ENCODE measurements around the gene MS4A14. TPM values are rescaled to one million over a fixed set of nuclear protein-coding genes. Genes with fewer than 3 reads are reported as not detected.
A peak's percentile ranks its signal among the peaks of the same experiment; 100 is the strongest.

The MS4A14 gene
- 1 to 10 TPM; 1.3 to 2.4 (median 1.6) TPM for total RNA-seq

- Histone ChIP-seq H3K4me3 (no peak within 1 kb of the TSS), H3K9me3 (no peaks in the 10 kb centered on the region), H3K4me1 (no peaks in the 10 kb centered on the region), H3K27me3 (no peaks in the 10 kb centered on the region), H3K36me3 (no peaks in the 10 kb centered on the region), H3K27ac (no peak within 1 kb of the TSS)
- WGBS, 2 donors (ENCODE audit: low coverage in 1 of 2) = 57 to 80% methylated on average over 2 to 3 of the region's 3 CpGs
- TF ChIP-seq CTCF (IDR thresholded peaks at IDR 0.05) (no peak), POLR2AphosphoS5 (IDR thresholded peaks at IDR 0.05) (no peak), POLR2A (IDR thresholded peaks at IDR 0.05) (no peak), EP300 (IDR thresholded peaks at IDR 0.05) (no peak)
- peak; percentile 50 for ATAC-seq
Observed at GRCh38 chr11:60396382-60396781, at the start of gene MS4A14. Gene MS4A14 (plus strand): TSS chr11:60396459. CDS start chr11:60396579, 120 bp downstream.

- WGBS, 2 donors (ENCODE audit: low coverage in 1 of 2) = 88 to 96% methylated on average over 2 of the region's 2 CpGs
- no peak for ATAC-seq
- no peaks in the 10 kb centered on the region for H3K4me1 ChIP-seq
- no peak overlapping the region for H3K27ac ChIP-seq
- no peaks in the 10 kb centered on the region for H3K9me3 ChIP-seq
- TF ChIP-seq CTCF (IDR thresholded peaks at IDR 0.05) (no peak), POLR2AphosphoS5 (IDR thresholded peaks at IDR 0.05) (no peak), EP300 (IDR thresholded peaks at IDR 0.05) (no peak), POLR2A (IDR thresholded peaks at IDR 0.05) (no peak)
- H3K4me3 ChIP-seq = no peak overlapping the region
- H3K27me3 ChIP-seq = peaks cover 9% of the 10 kb centered on the region
- H3K36me3 ChIP-seq = no peaks in the 10 kb centered on the region
Observed at GRCh38 chr11:60347084-60347797, 49.0 kb upstream of the MS4A14 start.

- Histone ChIP-seq H3K4me1 (no peaks in the 10 kb centered on the region), H3K36me3 (no peaks in the 10 kb centered on the region), H3K27ac (no peak overlapping the region), H3K4me3 (no peak overlapping the region), H3K9me3 (no peaks in the 10 kb centered on the region), H3K27me3 (peaks cover under 1% of the 10 kb centered on the region)
- ATAC-seq = no peak
- TF ChIP-seq POLR2A (IDR thresholded peaks at IDR 0.05) = no peak
- TF ChIP-seq CTCF (IDR thresholded peaks at IDR 0.05) = no peak
- TF ChIP-seq EP300 (IDR thresholded peaks at IDR 0.05) = no peak
- TF ChIP-seq POLR2AphosphoS5 (IDR thresholded peaks at IDR 0.05) = no peak
- WGBS, 2 donors (ENCODE audit: low coverage in 1 of 2) = 70 to 79% methylated on average over 2 of the region's 2 CpGs
Observed at GRCh38 chr11:60348116-60348515, 48.1 kb upstream of the MS4A14 start.

- Histone ChIP-seq H3K36me3 (no peaks in the 10 kb centered on the region), H3K9me3 (no peaks in the 10 kb centered on the region), H3K27ac (no peak overlapping the region), H3K4me1 (no peaks in the 10 kb centered on the region), H3K27me3 (no peaks in the 10 kb centered on the region), H3K4me3 (no peak overlapping the region)
- TF ChIP-seq CTCF (IDR thresholded peaks at IDR 0.05) (no peak), EP300 (IDR thresholded peaks at IDR 0.05) (no peak), POLR2AphosphoS5 (IDR thresholded peaks at IDR 0.05) (no peak)
- ATAC-seq = no peak
- 83 to 92% methylated on average over 1 of the region's 1 CpG for WGBS, 2 donors (ENCODE audit: low coverage in 1 of 2)
Observed at GRCh38 chr11:60349990-60350389, 46.3 kb upstream of the MS4A14 start.

GRCh38 chr11:60357771-60358170 is 38.5 kb upstream of the MS4A14 start:
- H3K4me3 ChIP-seq = no peak overlapping the region
- TF ChIP-seq POLR2A (IDR thresholded peaks at IDR 0.05) (no peak), CTCF (IDR thresholded peaks at IDR 0.05) (no peak), POLR2AphosphoS5 (IDR thresholded peaks at IDR 0.05) (no peak), EP300 (IDR thresholded peaks at IDR 0.05) (no peak)
- no peaks in the 10 kb centered on the region for H3K4me1 ChIP-seq
- H3K27ac ChIP-seq = no peak overlapping the region
- peaks cover 6% of the 10 kb centered on the region for H3K27me3 ChIP-seq
- no peak for ATAC-seq
- H3K36me3 ChIP-seq = no peaks in the 10 kb centered on the region
- 29 to 40% methylated on average over 1 to 2 of the region's 2 CpGs for WGBS, 2 donors (ENCODE audit: low coverage in 1 of 2)
- H3K9me3 ChIP-seq = peaks cover 0 to 10% (median 0%) of the 10 kb centered on the region in 3 donors

All from gastroesophageal sphincter (tissue), 4 donors.